ENCODE data around the gene DLG2. TPM values are rescaled to one million over a fixed set of nuclear protein-coding genes. Genes with fewer than 3 reads are reported as not detected.

The DLG2 gene
- polyA plus RNA-seq, 3 donors = 0.24 to 0.39 TPM; not detected in 1

DNA sequence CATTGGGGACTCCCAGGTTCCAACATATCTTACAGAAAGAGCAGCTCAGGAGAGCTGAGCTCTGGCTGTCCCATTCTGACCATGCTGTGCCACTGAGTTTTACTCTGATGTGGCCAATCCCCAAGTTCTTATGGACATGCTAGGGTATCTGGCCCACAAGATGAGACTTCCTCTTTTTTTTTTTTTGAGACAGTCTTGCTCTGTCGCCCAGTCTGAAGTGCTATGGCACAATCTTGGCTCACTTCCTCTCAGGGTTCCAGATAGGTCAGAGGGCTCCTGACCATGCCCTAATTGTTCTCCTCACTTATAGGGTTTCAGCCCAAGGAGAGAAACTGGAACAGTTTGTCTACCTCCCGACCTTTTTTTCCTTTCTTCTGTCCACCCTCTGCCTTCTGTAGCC is 2188.7 kb downstream of the DLG2 start:
- Histone ChIP-seq H3K9me3 (replicated peaks in 1 of 2; ENCODE audit: control insufficient read depth in 1 of 2, insufficient read depth in 1 of 2, low read length in 2 of 2) (no peaks in the 10 kb centered on the region), H3K4me1 (ENCODE audit: control insufficient read depth in 1 of 2, insufficient read depth in 2 of 2, low read length in 2 of 2) (no peaks in the 10 kb centered on the region), H2AFZ (ENCODE audit: insufficient read depth, low read depth, low read length, poor library complexity, severe bottlenecking) (no peak overlapping the region), H3K27ac (ENCODE audit: low read depth in 1 of 2, low read length in 2 of 2) (no peak overlapping the region), H3K4me3 (replicated peaks in 1 of 3; ENCODE audit: low read depth in 2 of 3, low read length in 3 of 3) (no peak overlapping the region), H3K27me3 (ENCODE audit: control insufficient read depth in 2 of 2, insufficient read depth in 2 of 2, low read length in 2 of 2) (no peaks in the 10 kb centered on the region), H3K79me2 (ENCODE audit: insufficient read depth, low read length) (no peaks in the 10 kb centered on the region), H3K9ac (ENCODE audit: insufficient read depth, low read length, poor library complexity, severe bottlenecking) (no peak overlapping the region), H3K36me3 (replicated peaks in 1 of 2; ENCODE audit: control insufficient read depth in 1 of 2, insufficient read depth in 2 of 2, low read length in 2 of 2) (no peaks in the 10 kb centered on the region), H3K4me2 (replicated peaks; ENCODE audit: extremely low read depth, low read length, poor library complexity, severe bottlenecking) (no peak overlapping the region), H4K20me1 (ENCODE audit: insufficient read depth, low read length) (no peaks in the 10 kb centered on the region)
- H3K9me3 Mint-ChIP-seq = peaks cover 0 to 4% (median 2%) of the 10 kb centered on the region in 7 donors
- H3K4me3 Mint-ChIP-seq = no peak overlapping the region
- WGBS (ENCODE audit: insufficient coverage) = 0% methylated on average over 1 of the region's 2 CpGs
- intact Hi-C loops (cut with micrococcal nuclease) = no loop called here
- peak overlapping the region in 1 of 7 donors; percentile 14 for H3K27ac Mint-ChIP-seq
- peaks cover 2% of the 10 kb centered on the region for H3K4me1 Mint-ChIP-seq
- no peaks in the 10 kb centered on the region for H3K36me3 Mint-ChIP-seq
- DNase-seq = peak; percentile 1 to 43 (median 25)
- no peak for TF ChIP-seq CTCF (IDR thresholded peaks at IDR 0.05)
- H3K27me3 Mint-ChIP-seq (ENCODE audit: low read depth in 3 of 3) = peaks cover 0 to 2% (median 2%) of the 10 kb centered on the region in 3 donors

DNA sequence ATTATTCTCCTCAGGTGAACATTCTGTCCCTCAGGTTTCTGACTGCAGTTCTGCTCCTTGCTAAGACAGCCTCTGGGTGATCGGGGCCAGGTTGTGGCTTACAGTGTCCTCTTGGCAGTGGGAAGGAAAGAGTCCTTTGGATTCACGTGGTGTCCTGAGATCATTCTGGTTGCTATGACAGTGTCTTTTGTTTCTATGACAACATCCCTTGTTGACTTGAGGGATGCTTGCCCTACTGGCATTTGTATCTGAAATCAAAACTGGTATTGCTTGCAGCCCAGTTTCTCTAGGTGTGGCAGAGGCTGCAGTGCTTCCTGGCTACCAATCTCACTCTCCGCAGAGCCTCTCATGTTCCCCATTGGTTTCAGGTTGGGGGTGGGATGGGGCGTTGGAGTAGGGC is 2189.2 kb downstream of the DLG2 start:
- H3K27ac Mint-ChIP-seq = no peak overlapping the region
- Histone ChIP-seq H3K36me3 (replicated peaks in 1 of 2; ENCODE audit: control insufficient read depth in 1 of 2, insufficient read depth in 2 of 2, low read length in 2 of 2) (no peaks in the 10 kb centered on the region), H3K4me3 (replicated peaks in 1 of 3; ENCODE audit: low read depth in 2 of 3, low read length in 3 of 3) (no peak overlapping the region), H3K27ac (ENCODE audit: low read depth in 1 of 2, low read length in 2 of 2) (no peak overlapping the region), H3K9me3 (replicated peaks in 1 of 2; ENCODE audit: control insufficient read depth in 1 of 2, insufficient read depth in 1 of 2, low read length in 2 of 2) (no peaks in the 10 kb centered on the region), H3K9ac (ENCODE audit: insufficient read depth, low read length, poor library complexity, severe bottlenecking) (no peak overlapping the region), H4K20me1 (ENCODE audit: insufficient read depth, low read length) (no peaks in the 10 kb centered on the region), H3K4me2 (replicated peaks; ENCODE audit: extremely low read depth, low read length, poor library complexity, severe bottlenecking) (no peak overlapping the region), H3K4me1 (ENCODE audit: control insufficient read depth in 1 of 2, insufficient read depth in 2 of 2, low read length in 2 of 2) (no peaks in the 10 kb centered on the region), H3K79me2 (ENCODE audit: insufficient read depth, low read length) (no peaks in the 10 kb centered on the region), H2AFZ (ENCODE audit: insufficient read depth, low read depth, low read length, poor library complexity, severe bottlenecking) (no peak overlapping the region), H3K27me3 (ENCODE audit: control insufficient read depth in 2 of 2, insufficient read depth in 2 of 2, low read length in 2 of 2) (no peaks in the 10 kb centered on the region)
- H3K36me3 Mint-ChIP-seq = no peaks in the 10 kb centered on the region
- H3K4me3 Mint-ChIP-seq = no peak overlapping the region
- H3K4me1 Mint-ChIP-seq = peaks cover 2% of the 10 kb centered on the region
- H3K27me3 Mint-ChIP-seq (ENCODE audit: low read depth in 3 of 3) = peaks cover 0 to 2% (median 2%) of the 10 kb centered on the region in 3 donors
- intact Hi-C loops (cut with micrococcal nuclease) = no loop called here
- DNase-seq = no peak
- 80% methylated on average over 2 of the region's 4 CpGs for WGBS (ENCODE audit: insufficient coverage)
- no peak for TF ChIP-seq CTCF (IDR thresholded peaks at IDR 0.05)
- peaks cover 0 to 4% (median 2%) of the 10 kb centered on the region in 7 donors for H3K9me3 Mint-ChIP-seq

All from CD14-positive monocyte (primary cell).